GM19324 (cell line): ENCODE measurements around the gene SNX8.

ENCODE experiments used
- ATAC-seq: cut with Tn5 transposase; IDR thresholded peaks from one replicate; pipeline ENCODE4 v1.9.1; 2021; ENCODE audit warnings: mild to moderate bottlenecking, moderate library complexity; ENCODE audit not compliant: unreplicated experiment, low FRiP score

The SNX8 gene

GRCh38 chr7:2249744-2250323 lies 64.4 kb downstream of the SNX8 start:
- no peak for ATAC-seq

GRCh38 chr7:2248984-2249694 lies 65.1 kb downstream of the SNX8 start:
- no peak for ATAC-seq

- ATAC-seq, result no peak
These were observed 66.9 kb downstream of the SNX8 start for GRCh38 chr7:2247141-2247995.

- ATAC-seq, result no peak
These were observed 68.2 kb downstream of the SNX8 start for GRCh38 chr7:2245883-2246675.

GRCh38 chr7:2244404-2244995 lies 69.7 kb downstream of the SNX8 start:
- no peak for ATAC-seq

GRCh38 chr7:2243458-2243857 lies 70.8 kb downstream of the SNX8 start:
- ATAC-seq, result no peak

GRCh38 chr7:2242541-2243429 lies 71.5 kb downstream of the SNX8 start:
- no peak for ATAC-seq

- peak; percentile 78 for ATAC-seq
These were observed 72.4 kb downstream of the SNX8 start, which contains the start of the genes MRM2 and NUDT1 for GRCh38 chr7:2241580-2242540. Gene MRM2 (minus strand): TSS chr7:2242205. CDS start chr7:2242169, 36 bp downstream. Gene NUDT1 (plus strand): TSS chr7:2242226. CDS start chr7:2244575, 2,349 bp downstream.

GRCh38 chr7:2239242-2239641 lies 75.0 kb downstream of the SNX8 start:
- no peak for ATAC-seq

- peak; percentile 60 for ATAC-seq
These were observed 77.1 kb downstream of the SNX8 start for GRCh38 chr7:2237109-2237602.

GRCh38 chr7:2233926-2234325 lies 80.3 kb downstream of the SNX8 start:
- ATAC-seq, result no peak

- peak; percentile 72 for ATAC-seq
These were observed 81.3 kb downstream of the SNX8 start, which contains the start of gene MAD1L1 for GRCh38 chr7:2232766-2233520. Gene MAD1L1 (minus strand): TSS chr7:2232945. CDS start chr7:2230133, 2,812 bp downstream.

GRCh38 chr7:2231992-2232765 lies 82.1 kb downstream of the SNX8 start:
- peak; percentile 35 for ATAC-seq

- ATAC-seq, result no peak
These were observed 83.4 kb downstream of the SNX8 start for GRCh38 chr7:2230882-2231281.

GRCh38 chr7:2230226-2230625 lies 84.0 kb downstream of the SNX8 start:
- no peak for ATAC-seq

GRCh38 chr7:2229467-2229866 lies 84.8 kb downstream of the SNX8 start:
- ATAC-seq, result no peak
